Activated gamma-delta T cell (primary cell): ENCODE data around the gene ZNF335.
"Not testable (repeated sequence)": the region's sequence is repeated elsewhere in the genome, so short reads cannot be mapped to it uniquely, and the experiment has no call there.

Source experiments
- DNase-seq: peaks from one replicate; lab custom pipeline; 2025; lab: John Stamatoyannopoulos, UW

Gene ZNF335

GRCh38 chr20:46004187-46004586 is 32.2 kb upstream of the ZNF335 start:
- no peak for DNase-seq

DNA sequence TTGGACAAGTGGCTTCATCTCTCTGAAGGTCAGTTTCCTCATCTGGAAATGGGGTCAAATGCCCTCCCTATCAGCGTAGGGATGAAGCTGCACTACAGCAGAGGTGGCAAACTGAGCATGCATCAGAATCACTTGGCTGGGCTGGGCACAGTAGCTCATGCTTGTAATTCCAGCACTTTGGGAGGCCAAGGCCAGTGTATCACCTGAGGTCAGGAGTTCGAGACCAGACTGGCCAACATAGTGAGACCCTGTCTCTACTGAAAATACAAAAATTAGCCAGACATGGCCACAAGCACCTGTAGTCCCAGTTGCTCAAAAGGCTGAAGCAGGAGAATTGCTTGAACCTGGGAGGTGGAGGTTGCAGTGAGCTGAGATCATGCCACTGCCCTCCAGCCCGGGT is 30.0 kb upstream of the ZNF335 start:
- no peak for DNase-seq

- DNase-seq, result no peak
Measured at GRCh38 chr20:46001498-46001897, 29.5 kb upstream of the ZNF335 start.

DNA sequence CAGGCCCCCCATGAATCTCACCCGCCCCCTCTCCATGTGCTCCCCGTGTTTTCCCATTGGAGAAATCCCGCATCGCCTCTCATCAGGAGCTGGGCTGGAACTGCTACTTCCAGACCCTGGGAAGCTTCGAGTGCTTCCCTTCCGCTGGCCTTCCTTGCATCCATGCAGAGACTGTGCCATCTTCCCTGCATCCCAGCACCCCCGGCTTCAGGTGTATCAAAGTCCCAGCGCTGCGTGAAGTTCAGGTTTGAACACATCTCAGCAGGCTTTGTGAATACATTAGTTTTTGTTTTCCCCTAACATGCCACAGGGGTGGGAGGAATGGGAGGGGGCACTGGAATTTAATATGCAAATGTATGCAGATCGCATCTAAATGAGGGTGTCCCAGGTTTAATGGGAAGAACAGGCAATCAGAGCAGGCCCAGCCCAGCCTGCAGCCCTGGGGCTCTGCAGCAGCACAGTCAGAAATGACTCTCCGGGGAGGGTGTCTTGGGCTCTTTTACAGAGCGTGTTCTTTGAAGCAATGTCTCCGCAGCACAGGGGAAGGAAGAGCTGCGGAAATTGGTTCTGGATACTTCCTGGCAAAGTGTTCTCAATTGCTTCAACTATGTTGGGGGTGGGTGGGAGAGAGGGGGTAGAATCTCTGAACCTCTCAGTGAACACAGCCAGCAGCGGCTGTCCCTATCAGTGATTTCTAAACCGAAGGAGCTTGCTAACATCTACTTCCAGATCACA is 28.4 kb upstream of the ZNF335 start:
- DNase-seq, result no peak

DNA sequence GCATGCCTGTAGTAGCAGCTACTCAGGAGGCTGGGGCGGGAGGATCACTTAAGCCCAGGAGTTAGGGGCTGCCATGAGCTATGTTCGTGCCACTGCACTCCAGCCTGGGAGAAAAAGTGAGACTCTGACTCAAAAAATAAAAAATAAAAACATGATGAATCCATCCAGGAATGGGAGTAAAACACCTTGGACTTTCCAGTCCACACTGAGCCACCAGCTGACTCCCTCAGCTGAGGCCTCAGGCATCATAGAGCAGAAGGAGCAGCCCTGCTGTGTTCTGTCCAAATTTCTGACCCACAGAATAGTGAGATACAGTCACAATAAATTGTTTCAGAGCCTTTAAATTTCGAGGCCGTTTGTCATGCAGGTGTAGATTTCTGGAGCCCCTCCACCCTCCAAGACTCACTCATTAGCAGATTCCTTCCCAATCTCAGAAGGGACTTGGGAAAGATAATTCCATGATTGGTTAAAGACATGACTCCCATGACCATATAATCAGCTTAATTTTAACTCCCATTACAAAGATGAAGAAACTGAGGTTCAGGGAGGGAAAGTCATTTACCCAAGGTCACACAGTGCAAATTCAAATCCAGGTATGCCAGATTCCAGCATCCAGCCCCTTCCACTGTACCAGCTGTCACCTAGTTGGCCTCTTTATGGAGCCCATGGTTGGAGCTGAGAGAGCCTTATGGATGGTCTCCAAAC is 27.7 kb upstream of the ZNF335 start:
- no peak for DNase-seq

DNA sequence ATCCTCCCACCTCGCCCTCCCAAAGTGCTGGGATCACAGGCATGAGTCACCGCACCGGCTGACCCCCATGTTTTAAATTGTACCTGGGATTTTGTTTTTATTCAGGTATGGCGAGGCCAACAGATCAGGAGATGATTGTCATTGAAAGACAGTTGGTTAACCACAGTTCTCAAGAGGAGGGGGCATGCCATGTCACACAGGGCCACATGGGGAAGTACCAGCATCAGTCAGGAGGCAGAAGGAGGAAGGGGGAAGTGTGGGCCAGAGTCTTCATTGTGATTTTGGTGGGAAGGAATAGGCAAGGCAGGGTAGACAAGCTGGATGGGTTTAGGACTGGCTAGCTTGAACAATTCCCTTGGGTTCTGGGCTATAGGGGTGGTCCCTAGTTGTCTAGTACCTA is 26.8 kb upstream of the ZNF335 start:
- no peak for DNase-seq

DNA sequence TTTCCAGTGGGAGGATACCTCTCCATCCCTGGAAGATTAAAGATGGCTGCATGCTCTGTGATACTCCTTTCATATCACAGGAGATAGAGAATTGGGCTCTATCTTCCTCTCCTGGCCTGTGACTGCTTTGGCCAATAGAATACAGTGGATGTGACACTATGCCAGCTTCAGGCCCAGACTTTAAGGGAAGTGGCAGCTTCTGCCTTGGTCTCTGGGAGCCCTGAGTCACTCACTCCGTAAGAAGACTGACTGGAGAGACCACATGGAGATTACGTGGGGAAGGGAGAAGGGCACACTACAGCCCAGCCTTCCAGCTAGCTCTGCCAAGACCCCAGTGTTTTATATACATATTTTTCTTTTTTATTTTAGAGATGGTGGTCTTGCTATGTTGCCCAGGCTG is 26.3 kb upstream of the ZNF335 start:
- no peak for DNase-seq

- no peak for DNase-seq
Measured at GRCh38 chr20:45997187-45997586, 25.2 kb upstream of the ZNF335 start.

DNA sequence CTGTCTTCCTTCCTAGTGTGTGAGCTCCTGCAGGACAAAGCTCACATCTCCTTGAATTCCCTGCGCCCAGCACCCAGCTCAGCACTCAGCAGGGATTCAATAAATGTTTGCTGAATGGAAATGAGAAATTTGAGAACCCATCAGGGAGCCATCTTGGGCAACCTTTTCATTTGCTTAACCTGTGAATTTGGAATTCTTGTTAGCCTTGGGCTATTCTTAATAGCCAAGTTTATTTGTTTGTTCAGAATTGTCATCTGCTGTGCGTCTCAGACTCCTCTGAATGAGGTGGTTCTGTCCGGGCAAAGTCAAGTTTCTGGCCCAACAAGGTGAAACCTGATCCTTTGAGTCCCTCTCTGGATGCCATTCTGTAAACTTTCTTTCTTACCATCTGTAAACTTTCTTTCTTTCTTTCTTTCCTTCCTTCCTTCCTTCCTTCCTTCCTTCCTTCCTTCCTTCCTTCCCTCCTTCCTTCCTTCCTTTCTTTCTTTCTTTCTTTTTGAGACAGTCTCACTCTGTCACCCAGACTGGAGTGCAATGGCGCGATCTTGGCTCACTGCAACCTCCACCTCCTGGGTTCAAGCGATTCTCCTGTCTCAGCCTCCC is 23.6 kb upstream of the ZNF335 start:
- not testable (repeated sequence) for DNase-seq

GRCh38 chr20:45994761-45995493 is 22.9 kb upstream of the ZNF335 start:
- DNase-seq, result no peak

DNA sequence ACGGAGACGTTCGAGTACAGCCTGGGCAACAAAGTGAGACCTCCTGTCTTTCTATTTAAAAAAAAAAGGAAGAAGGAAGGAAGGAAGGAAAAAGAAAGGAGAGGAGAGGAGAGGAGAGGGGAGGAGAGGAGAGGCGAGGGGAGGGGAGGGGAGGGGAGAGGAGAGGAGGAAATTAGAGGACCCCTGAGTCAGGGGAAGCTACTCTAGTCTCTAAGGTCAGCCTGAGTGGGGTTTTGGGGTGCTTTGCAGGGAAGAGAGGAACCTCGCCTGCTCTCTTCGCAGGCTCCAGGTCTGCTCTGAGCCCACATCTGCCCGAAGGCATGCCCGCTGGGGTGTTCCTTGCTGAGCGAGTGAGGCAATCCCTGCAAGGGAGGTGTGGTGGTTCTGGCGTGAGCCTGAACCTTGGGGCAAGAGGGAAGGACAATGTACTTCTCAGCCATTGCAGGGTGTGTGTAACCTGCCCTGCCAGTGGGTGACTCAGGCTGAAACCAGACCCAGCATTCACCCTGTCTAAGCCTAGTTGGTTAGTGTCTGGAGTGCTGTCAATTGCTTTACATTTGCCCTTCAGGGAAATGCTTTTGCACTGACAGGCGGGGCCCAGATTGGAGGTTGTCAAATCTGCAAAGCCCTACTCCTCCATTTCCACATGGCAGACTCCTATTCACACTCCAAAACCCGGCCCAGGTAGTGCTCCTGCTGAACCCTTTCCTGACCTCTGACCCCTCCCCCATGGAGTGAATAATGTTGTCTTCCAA is 21.4 kb upstream of the ZNF335 start:
- no peak for DNase-seq

DNA sequence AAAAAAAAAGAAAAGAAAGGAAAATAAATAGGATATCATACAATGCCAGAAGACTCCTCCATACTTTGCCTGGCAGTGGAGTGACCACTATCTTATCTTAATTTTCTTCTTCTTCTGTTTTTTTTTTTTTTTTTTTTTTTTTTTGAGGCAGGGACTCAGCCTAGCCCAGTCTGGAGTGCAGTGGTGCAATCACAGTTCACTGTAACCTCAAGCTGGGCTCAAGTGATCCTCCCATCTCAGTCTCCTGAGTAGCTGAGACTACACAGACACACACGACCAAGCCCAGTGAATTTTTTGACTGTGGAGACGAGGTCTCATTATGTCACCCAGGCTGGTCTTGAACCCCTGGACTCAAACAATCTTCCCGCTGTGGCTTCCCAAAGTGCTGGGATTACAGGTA is 19.6 kb upstream of the ZNF335 start:
- no peak for DNase-seq

GRCh38 chr20:45988830-45989229 is 16.8 kb upstream of the ZNF335 start:
- not testable (repeated sequence) for DNase-seq

DNA sequence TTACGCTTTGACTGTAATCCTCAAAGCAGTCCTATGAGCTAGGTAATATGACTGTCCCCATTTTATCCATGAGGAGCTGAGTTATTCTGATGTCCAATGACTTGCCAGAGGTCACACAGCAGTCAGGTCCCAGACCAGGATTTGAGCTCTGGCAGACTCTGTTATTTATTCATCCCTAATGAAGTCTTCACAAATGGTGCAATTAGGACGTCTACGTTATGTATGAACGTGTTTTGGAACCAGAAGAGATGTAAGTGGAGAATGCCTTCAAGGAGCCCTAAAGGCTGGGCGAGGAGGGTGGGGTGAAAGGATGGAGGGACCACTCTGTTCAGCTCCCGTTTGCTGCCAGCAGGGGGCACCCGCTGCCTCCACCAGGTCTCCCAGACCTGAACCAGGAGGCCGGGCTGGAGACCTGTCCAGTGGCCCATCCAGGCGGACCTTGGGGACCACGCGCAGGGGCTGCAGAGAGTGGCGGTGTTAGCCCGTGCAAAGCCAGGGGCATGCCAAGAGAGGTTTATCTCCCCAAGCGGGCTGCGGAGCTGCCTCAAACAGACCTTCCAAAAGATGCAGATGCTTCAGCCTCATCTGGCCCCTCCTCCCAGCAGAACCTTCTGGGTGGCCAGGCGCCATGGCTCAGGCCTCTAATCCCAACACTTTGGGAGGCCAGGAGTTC is 15.2 kb upstream of the ZNF335 start:
- peak; percentile 33 for DNase-seq

DNA sequence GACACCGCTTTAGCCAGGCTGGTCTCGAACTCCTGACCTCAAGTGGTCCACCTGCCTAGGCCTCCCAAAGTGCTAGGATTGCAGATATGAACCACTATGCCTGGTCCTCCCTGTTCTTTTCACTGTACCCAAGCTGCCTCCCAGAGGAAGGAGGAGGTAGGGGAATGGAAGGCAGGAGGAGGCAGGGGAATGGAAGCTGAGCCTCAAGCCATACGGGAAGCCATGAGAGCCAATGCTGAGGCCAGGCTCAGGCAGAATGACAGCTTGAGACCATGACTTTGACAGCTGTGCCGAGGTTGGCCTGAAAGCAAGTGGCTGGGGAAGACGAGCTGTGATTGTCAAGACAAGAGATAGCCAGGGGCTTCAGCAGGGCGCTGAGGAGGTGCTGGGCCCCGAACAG is 13.6 kb upstream of the ZNF335 start:
- DNase-seq, result no peak

DNA sequence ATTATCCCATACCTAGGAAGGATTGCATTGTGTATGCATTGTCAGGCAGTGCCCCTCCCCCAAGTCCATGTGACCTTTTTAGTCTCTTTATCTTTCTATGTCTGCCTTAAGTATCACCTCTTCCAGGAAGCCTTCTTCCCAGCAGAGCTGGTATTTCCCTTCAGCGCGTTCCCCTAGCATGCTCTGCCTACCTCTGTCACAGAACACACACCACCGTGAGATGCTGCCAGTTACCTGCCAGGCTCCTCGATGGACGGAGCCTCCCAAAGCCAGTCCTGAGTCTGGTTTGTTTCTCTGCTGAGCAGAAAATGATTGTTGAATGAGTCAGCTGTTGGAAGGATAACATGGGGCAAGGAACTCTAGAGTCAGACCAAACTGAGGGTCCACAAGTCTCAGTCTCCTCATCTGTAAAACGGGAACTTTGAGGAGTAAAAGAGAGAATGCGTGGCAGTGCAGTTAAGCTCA is 11.3 kb upstream of the ZNF335 start:
- no peak for DNase-seq

GRCh38 chr20:45981261-45981660 is 9.3 kb upstream of the ZNF335 start:
- no peak for DNase-seq

DNA sequence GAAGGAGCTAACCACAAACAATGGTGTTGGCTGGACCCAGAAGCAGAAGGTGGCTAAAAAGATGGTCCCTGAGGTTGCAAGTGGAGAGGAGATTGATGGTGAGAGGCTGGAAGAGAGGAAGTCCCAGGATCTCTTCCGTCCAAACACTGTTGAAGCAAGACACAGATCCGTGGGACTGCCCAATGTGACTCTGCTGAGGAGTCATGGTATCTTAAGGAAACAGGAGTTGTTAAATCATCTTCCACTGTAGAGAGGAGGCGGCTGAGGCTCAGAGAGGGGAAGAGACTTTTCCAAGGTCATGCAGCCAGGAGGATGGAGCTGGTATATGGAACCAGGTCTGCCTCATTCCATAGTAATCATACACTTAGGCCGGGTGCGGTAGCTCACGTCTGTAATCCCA is 4.1 kb upstream of the ZNF335 start:
- no peak for DNase-seq

DNA sequence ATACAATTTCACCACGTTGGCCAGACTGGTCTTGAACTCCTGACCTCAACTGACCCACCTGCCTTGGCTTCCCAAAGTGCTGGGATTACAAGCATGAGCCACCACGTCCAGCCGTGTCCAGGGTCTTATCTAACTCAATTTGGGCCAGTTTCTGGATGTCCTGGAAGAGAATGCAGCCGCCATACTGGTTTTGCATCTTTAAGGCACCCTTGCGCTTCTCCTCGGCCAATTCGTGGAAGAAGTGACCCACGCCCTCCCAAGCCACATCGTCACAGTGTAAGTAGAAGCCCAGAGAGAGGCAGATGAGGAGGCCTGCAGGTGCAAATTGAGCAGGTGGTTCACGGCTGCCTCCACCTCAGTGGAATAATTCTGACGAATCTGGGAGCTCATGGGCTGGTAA is 3.7 kb upstream of the ZNF335 start:
- no peak for DNase-seq

DNA sequence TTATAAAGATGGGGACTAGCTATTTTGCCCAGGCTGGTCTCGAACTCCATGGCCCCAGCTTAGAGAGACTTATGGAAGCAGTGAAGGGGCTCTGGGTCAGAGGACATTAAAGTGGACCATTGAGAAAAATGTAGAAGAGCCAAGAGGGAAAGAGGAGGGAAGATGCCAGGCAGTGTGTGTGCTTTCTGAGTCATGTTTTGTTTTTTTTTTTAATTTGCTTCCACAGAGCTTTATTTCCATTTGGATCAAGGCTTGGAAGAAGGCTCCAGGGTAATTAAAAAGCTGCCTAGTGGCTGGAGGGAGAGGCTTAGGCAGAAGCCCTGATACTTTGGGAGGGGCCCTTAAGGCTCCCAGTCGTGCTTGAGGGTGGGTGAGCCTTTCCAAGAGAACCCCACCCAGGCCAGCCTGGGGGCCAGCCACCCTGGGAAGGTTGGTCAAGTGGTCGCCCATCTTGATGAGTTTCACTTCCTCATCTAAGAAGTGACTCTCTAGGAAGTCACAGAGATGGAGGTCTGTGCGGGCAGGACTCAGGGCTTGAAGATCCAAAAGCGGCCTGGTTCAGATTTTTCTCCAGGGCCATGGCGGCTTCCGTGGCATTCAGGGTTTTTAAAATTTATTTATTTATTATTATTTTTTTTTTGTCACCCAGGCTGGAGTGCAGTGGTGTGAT is 3.0 kb upstream of the ZNF335 start:
- no peak for DNase-seq
